Fibroblast of villous mesenchyme (primary cell): ENCODE results near the gene PSME1. TPM values are rescaled to one million over a fixed set of nuclear protein-coding genes. Genes with fewer than 3 reads are reported as not detected.
"Not testable (repeated sequence)": the region's sequence is repeated elsewhere in the genome, so short reads cannot be mapped to it uniquely, and the experiment has no call there.

Source experiments
- DNase-seq: peaks from one replicate; pipeline ENCODE4 v3.0.0-alpha.2; 2010; ENCODE audit warnings: low read depth
- H3K4me3 ChIP-seq: 2 replicates; pipeline ENCODE4 v1.5.1; 2011; ENCODE audit warnings: low read depth, mild to moderate bottlenecking, low read length
- total RNA-seq: library from RNA; depleted of rRNA; stranded (reverse); fragments of >200 nt; gene quantifications from 2 replicates; pipeline ENCODE4 v1.2.3, GENCODE V29; 2012
- TF ChIP-seq, protein P1 (sequence below): IDR thresholded peaks from 2 replicates; pipeline ENCODE4 v1.5.1; 2012; ENCODE audit warnings: low read depth, mild to moderate bottlenecking, low read length; ENCODE audit not compliant: insufficient read depth

PSME1 gene
- total RNA-seq, 1 donor, result 147 TPM

DNA sequence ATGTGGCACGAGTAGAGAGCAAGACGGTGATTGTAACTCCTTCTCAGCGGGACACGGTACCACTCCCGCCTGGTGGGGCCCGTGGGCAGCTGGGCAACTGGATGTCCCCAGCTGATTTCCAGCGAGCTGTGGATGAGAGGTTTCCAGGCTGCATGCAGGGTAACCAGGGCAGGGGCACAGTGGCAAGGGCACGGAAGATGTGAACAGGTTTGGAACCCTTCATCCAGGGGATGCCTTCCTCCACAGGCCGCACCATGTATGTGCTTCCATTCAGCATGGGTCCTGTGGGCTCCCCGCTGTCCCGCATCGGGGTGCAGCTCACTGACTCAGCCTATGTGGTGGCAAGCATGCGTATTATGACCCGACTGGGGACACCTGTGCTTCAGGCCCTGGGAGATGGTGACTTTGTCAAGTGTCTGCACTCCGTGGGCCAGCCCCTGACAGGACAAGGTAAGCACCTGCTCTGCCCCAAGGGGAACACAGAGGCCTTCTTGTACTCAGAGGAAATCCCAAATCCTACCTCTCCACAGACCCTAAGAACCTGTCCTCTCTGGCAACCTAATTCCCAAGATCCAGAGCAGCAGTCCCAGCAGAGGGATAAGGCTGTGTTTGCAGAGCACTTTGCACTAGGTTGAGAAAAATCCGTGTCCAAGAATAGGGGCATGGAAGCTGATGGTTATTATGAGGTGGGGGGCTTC, 37.6 kb upstream of the PSME1 start:
- no peak for DNase-seq

GRCh38 chr14:24098927-24099813, 36.8 kb upstream of the PSME1 start:
- DNase-seq, result no peak
- no peak overlapping the region for H3K4me3 ChIP-seq
- TF ChIP-seq, protein P1, sequence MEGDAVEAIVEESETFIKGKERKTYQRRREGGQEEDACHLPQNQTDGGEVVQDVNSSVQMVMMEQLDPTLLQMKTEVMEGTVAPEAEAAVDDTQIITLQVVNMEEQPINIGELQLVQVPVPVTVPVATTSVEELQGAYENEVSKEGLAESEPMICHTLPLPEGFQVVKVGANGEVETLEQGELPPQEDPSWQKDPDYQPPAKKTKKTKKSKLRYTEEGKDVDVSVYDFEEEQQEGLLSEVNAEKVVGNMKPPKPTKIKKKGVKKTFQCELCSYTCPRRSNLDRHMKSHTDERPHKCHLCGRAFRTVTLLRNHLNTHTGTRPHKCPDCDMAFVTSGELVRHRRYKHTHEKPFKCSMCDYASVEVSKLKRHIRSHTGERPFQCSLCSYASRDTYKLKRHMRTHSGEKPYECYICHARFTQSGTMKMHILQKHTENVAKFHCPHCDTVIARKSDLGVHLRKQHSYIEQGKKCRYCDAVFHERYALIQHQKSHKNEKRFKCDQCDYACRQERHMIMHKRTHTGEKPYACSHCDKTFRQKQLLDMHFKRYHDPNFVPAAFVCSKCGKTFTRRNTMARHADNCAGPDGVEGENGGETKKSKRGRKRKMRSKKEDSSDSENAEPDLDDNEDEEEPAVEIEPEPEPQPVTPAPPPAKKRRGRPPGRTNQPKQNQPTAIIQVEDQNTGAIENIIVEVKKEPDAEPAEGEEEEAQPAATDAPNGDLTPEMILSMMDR, result no peak

More for the DNA sequence above, 37.6 kb upstream of the PSME1 start:
- TF ChIP-seq, protein P1, result no peak
- H3K4me3 ChIP-seq, result no peak overlapping the region

GRCh38 chr14:24100197-24100981, 35.6 kb upstream of the PSME1 start:
- no peak overlapping the region for H3K4me3 ChIP-seq
- TF ChIP-seq, protein P1, result no peak
- no peak for DNase-seq

DNA sequence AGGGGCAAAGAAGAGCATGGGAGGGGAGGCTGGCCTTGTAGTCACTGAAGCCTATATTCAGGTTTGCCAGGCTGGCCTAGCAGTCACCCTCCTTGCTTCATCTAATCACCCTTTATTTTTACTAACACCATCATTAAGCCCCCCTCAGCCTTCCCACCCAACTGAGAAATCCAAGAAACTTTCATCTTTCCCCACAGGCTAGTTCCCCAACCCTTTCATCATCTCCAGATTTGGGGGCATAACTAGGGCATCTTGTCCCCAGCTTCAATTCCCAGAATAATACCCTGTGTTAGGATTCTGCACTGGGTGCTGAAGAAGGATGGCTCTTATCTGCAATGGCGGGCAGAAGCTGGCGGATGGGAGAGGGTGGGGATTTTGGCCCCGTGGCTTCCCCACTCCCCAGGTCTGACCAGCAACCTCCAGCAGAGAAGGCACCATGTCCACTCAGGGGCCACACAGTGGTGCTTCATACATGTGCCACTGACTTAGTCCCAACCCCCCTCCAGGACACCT, 35.0 kb upstream of the PSME1 start:
- TF ChIP-seq, protein P1, result no peak
- H3K4me3 ChIP-seq, result no peak overlapping the region
- no peak for DNase-seq

DNA sequence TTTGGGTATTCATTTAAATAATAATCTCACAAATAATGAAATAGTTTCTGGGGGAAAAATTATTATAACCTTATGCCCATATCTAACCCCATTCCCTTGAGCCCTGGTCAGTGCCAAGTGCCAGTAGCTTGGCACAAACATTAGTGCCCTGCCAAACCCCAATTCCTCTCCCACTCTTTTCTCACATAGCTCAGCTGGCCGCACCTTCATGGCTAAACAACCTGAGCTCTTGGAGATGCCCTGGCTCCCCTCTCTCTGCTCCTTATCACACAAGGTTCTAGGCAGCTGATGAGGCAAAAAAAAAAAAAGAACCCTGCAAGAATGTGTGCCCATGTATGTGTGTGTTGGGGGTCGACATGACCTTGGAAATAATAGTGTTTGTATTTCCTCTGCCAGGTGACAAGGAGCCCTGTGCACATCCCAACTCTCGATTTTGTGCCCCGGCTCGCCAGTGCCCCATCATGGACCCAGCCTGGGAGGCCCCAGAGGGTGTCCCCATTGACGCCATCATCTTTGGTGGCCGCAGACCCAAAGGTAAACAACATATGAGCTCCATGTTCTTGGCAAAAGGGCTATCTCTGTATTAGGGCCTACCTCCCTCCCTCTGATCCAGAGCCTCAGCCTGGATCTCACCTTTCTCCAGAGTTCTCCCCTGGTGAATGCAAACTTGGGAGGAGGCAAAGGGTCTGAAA, 33.5 kb upstream of the PSME1 start:
- H3K4me3 ChIP-seq, result no peak overlapping the region
- TF ChIP-seq, protein P1, result no peak
- DNase-seq, result no peak

GRCh38 chr14:24103451-24103850, 32.5 kb upstream of the PSME1 start:
- H3K4me3 ChIP-seq, result no peak overlapping the region
- TF ChIP-seq, protein P1, result no peak
- DNase-seq, result no peak

DNA sequence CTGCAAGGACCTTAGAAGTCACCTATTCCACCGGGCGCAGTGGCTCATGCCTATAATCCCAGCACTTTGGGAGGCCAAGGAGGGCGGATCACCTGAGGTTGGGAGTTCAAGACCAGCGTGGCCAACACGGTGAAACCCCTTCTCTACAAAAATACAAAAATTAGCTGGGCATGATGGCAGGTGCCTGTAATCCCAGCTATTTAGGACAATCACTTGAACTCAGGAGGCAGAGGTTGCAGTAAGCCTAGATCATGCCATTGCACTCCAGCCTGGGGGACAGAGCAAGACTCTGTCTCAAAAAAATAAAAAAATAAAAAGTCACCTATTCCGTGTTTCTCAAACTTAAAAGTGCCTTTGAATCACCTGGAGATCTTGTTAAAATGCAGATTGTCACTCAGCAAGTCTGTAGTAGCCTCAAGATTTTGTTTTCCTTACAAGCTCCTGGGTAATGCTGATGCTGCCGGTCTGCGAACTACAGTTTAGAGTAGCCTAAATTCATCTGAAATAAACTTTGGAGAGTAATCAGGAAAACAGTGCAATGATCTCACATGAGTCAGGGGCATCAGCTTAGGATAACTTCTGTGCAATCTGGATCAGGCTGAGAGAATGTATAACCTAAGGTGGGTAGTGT, 30.3 kb upstream of the PSME1 start:
- DNase-seq, H3K4me3 ChIP-seq: not testable (repeated sequence)
